ENCODE data around the gene MARK2. TPM values are rescaled to one million over a fixed set of nuclear protein-coding genes. Genes with fewer than 3 reads are reported as not detected.

Gene MARK2
- total and polyA plus RNA-seq, 11 donors, result 17.0 to 53.5 (median 37.5) TPM

DNA sequence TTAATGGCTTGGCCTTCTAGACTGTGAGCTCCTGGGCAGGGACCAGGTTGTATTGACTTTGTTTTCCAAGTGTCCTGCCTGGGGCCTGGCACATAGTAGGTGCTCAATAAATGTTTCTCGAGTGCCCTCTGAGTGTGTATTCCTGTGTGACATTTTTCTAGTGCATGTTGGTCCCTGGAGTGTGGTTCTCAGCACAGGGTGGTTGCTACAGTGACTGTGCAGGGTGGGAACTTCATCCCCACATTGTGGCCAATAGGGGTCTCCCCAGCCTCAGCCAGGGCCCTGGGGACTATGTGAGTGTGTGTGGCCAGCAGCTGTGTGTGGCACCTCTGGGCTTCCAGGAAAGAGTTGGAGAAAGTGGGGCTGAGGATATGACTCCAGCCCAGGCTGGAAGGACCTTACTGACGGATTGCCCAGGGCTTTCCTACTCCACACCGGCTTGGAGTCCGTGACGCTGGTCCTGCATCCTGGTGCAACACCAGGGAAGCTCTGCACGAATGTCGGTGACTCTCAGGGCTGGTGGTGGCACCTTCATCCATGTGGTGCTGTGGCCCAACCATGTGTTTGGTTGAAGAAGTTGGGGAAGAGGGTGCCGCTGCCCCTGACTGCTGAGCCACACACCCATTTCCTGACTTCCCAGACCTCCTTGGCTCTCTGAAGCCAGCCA, 9.0 kb upstream of the MARK2 start:
- no peak for DNase-seq
- Histone ChIP-seq H3K4me3 (no peak overlapping the region), H3K9me3 (no peaks in the 10 kb centered on the region), H3K4me1 (no peaks in the 10 kb centered on the region), H3K27ac (no peak overlapping the region), H3K27me3 (no peaks in the 10 kb centered on the region), H3K36me3 (peaks cover 0 to 28% (median 21%) of the 10 kb centered on the region in 9 donors)
- peak in 3 of 4 donors; percentile 47 to 60 (median 53) for ATAC-seq
- intact Hi-C loops (cut with DNase I), result no loop called here
- TF ChIP-seq, protein P1, sequence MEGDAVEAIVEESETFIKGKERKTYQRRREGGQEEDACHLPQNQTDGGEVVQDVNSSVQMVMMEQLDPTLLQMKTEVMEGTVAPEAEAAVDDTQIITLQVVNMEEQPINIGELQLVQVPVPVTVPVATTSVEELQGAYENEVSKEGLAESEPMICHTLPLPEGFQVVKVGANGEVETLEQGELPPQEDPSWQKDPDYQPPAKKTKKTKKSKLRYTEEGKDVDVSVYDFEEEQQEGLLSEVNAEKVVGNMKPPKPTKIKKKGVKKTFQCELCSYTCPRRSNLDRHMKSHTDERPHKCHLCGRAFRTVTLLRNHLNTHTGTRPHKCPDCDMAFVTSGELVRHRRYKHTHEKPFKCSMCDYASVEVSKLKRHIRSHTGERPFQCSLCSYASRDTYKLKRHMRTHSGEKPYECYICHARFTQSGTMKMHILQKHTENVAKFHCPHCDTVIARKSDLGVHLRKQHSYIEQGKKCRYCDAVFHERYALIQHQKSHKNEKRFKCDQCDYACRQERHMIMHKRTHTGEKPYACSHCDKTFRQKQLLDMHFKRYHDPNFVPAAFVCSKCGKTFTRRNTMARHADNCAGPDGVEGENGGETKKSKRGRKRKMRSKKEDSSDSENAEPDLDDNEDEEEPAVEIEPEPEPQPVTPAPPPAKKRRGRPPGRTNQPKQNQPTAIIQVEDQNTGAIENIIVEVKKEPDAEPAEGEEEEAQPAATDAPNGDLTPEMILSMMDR (IDR thresholded peaks at IDR 0.05), result peak in 5 of 12 donors; percentile 5 to 33 (median 14)
- TF ChIP-seq POLR2A (IDR thresholded peaks at IDR 0.05), result no peak
- WGBS, 4 donors, result 80 to 84% (median 82%) methylated on average over 8 of the region's 8 CpGs

DNA sequence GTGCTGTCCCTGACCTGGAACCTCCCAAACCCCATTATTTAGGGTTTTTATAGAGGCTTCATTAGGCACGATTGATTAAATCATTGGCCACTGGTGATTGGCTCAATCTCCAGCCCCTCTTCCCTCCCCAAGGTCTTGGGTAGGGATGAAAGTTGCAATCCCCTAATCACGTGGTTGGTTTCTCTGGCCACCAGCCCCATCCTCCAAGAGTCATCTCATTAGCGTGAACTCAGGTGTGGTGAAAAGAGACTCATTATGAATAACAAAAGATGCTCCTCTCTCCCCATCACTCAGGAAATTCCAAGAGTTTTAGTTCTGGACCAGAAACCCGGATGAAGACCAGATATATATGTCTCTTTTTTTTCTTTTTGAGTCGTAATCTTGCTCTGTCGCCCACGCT, 7.6 kb upstream of the MARK2 start:
- intact Hi-C loops (cut with DNase I), result no loop called here
- ATAC-seq (no peak), DNase-seq (no peak)
- TF ChIP-seq, protein P1 (IDR thresholded peaks at IDR 0.05), result no peak
- TF ChIP-seq POLR2A (IDR thresholded peaks at IDR 0.05), result no peak
- Histone ChIP-seq H3K27ac (no peak overlapping the region), H3K4me1 (no peaks in the 10 kb centered on the region), H3K9me3 (no peaks in the 10 kb centered on the region), H3K27me3 (no peaks in the 10 kb centered on the region), H3K36me3 (peaks cover 0 to 17% (median 8%) of the 10 kb centered on the region in 9 donors), H3K4me3 (no peak overlapping the region)
- 74 to 79% (median 77%) methylated on average over 7 of the region's 7 CpGs for WGBS, 4 donors

DNA sequence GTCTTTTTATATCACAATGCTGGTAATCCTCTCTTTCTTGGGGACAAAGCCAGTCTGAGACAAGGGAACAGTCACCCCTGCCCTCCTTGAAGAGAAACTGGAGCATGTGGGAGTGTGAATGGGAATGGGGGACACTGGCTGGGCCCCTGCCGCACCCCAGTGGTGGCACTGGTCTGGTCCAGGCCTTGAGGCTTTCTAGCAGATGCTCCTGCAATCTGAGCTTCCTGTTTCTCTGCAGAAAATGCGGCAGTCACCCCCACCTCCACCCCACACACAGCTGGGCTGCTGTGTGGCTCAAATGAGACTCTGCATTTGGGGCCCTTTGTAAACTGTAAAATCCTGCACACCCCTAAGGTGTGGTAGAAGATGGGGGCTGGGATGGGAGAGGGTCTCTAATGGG, 6.6 kb upstream of the MARK2 start:
- 62 to 87% (median 72%) methylated on average over 2 of the region's 2 CpGs for WGBS, 4 donors
- no peak for ATAC-seq

DNA sequence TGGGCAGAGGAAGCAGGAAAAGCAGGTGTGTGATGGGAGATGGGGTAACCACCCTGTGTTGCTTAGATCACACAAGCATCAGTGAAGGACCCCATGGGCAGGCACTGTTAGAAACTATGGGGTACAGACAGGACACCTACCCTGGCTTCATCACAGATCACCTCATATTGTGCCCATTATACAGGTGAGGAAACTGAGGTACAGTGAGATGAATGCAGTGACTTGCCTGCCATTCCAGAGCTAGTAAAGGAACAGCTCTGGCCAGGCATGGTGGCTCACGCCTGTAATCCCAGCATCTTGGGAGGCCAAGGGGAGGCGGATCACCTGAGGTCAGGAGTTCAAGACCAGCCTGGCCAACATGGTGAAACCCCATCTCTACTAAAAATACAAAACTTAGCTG, 5.9 kb upstream of the MARK2 start:
- no peaks in the 10 kb centered on the region for H3K9me3 ChIP-seq
- ATAC-seq (no peak), DNase-seq (no peak)
- TF ChIP-seq, protein P1 (IDR thresholded peaks at IDR 0.05), result no peak
- no peak for TF ChIP-seq POLR2A (IDR thresholded peaks at IDR 0.05)
- H3K4me3 ChIP-seq, result no peak overlapping the region
- H3K36me3 ChIP-seq, result peaks cover 0 to 4% (median 0%) of the 10 kb centered on the region in 9 donors
- WGBS, 4 donors, result 80 to 99% (median 96%) methylated on average over 2 of the region's 2 CpGs
- H3K27me3 ChIP-seq, result no peaks in the 10 kb centered on the region
- intact Hi-C loops (cut with DNase I), result no loop called here
- no peak overlapping the region for H3K27ac ChIP-seq
- H3K4me1 ChIP-seq, result peaks cover 0 to 11% (median 8%) of the 10 kb centered on the region in 12 donors

More for the DNA sequence above, 6.6 kb upstream of the MARK2 start:
- intact Hi-C loops (cut with DNase I), result no loop called here
- H3K36me3 ChIP-seq, result peaks cover 0 to 8% (median 0%) of the 10 kb centered on the region in 9 donors
- no peak overlapping the region for H3K4me3 ChIP-seq
- no peaks in the 10 kb centered on the region for H3K27me3 ChIP-seq
- TF ChIP-seq POLR2A (IDR thresholded peaks at IDR 0.05), result no peak
- TF ChIP-seq, protein P1 (IDR thresholded peaks at IDR 0.05), result no peak
- no peaks in the 10 kb centered on the region for H3K9me3 ChIP-seq
- H3K27ac ChIP-seq, result no peak overlapping the region
- H3K4me1 ChIP-seq, result peaks cover 0 to 4% (median 1%) of the 10 kb centered on the region in 12 donors
- no peak for DNase-seq

Data from heart left ventricle (tissue), 16 donors.